ENCODE measurements around the gene PNMA8C. TPM values are rescaled to one million over a fixed set of nuclear protein-coding genes. Genes with fewer than 3 reads are reported as not detected.

PNMA8C gene
- total RNA-seq, 6 donors from 2014 or later: under 0.01 to 0.27 TPM; not detected in 4

GRCh38 chr19:46392837-46393236 is 35.9 kb downstream of the PNMA8C start:
- ATAC-seq (ENCODE audit: low FRiP score in 2 of 2) (no peak), DNase-seq (no peak)
- no peak for TF ChIP-seq POLR2AphosphoS5 (IDR thresholded peaks at IDR 0.05)
- TF ChIP-seq EP300 (IDR thresholded peaks at IDR 0.05): no peak
- no peak for TF ChIP-seq CTCF (IDR thresholded peaks at IDR 0.05)
- Histone ChIP-seq H3K4me3 (no peak overlapping the region), H3K27ac (peak overlapping the region in 2 of 4 donors; percentile 21 to 58), H3K9me3 (no peaks in the 10 kb centered on the region), H3K4me1 (peaks cover 6 to 19% (median 13%) of the 10 kb centered on the region in 4 donors), H3K27me3 (no peaks in the 10 kb centered on the region), H3K36me3 (peaks cover 11 to 46% (median 35%) of the 10 kb centered on the region in 4 donors)
- 43 to 44% methylated on average over 4 of the region's 4 CpGs for WGBS, 2 donors

- peak in 1 of 2 donors; percentile 69 for DNase-seq
- ATAC-seq (ENCODE audit: low FRiP score in 2 of 2): no peak
- H3K27ac ChIP-seq: peak overlapping the region; percentile 12 to 58 (median 53)
Observed at GRCh38 chr19:46392252-46392801, 36.4 kb downstream of the PNMA8C start.

GRCh38 chr19:46391296-46392251 is 37.2 kb downstream of the PNMA8C start:
- ATAC-seq (ENCODE audit: low FRiP score in 2 of 2) (no peak), DNase-seq (no peak)
- WGBS, 2 donors: 92 to 95% methylated on average over 26 to 30 of the region's 33 CpGs
- Histone ChIP-seq H3K27ac (peak overlapping the region; percentile 12 to 58 (median 53)), H3K27me3 (no peaks in the 10 kb centered on the region), H3K9me3 (no peaks in the 10 kb centered on the region), H3K4me1 (peaks cover 6 to 19% (median 13%) of the 10 kb centered on the region in 4 donors), H3K4me3 (no peak overlapping the region), H3K36me3 (peaks cover 11 to 58% (median 48%) of the 10 kb centered on the region in 4 donors)
- TF ChIP-seq POLR2A (IDR thresholded peaks at IDR 0.05) (no peak), CTCF (IDR thresholded peaks at IDR 0.05) (no peak), POLR2AphosphoS5 (IDR thresholded peaks at IDR 0.05) (no peak), EP300 (IDR thresholded peaks at IDR 0.05) (no peak)

More at GRCh38 chr19:46392252-46392801, 36.4 kb downstream of the PNMA8C start:
- 50 to 55% methylated on average over 14 to 21 of the region's 21 CpGs for WGBS, 2 donors
- Histone ChIP-seq H3K4me3 (no peak overlapping the region), H3K27me3 (no peaks in the 10 kb centered on the region), H3K4me1 (peaks cover 6 to 19% (median 13%) of the 10 kb centered on the region in 4 donors), H3K36me3 (peaks cover 11 to 51% (median 40%) of the 10 kb centered on the region in 4 donors), H3K9me3 (no peaks in the 10 kb centered on the region)
- TF ChIP-seq EP300 (IDR thresholded peaks at IDR 0.05) (peak in 1 of 4 donors; percentile 2), CTCF (IDR thresholded peaks at IDR 0.05) (no peak), POLR2AphosphoS5 (IDR thresholded peaks at IDR 0.05) (peak; percentile 27 to 30)

GRCh38 chr19:46390866-46391265 is 37.9 kb downstream of the PNMA8C start:
- Histone ChIP-seq H3K9me3 (no peaks in the 10 kb centered on the region), H3K27me3 (no peaks in the 10 kb centered on the region), H3K36me3 (peaks cover 11 to 60% (median 51%) of the 10 kb centered on the region in 4 donors), H3K27ac (peak overlapping the region in 3 of 4 donors; percentile 12 to 58 (median 18)), H3K4me3 (no peak overlapping the region), H3K4me1 (peaks cover 6 to 19% (median 13%) of the 10 kb centered on the region in 4 donors)
- ATAC-seq (ENCODE audit: low FRiP score in 2 of 2) (peak in 1 of 2 donors; percentile 81), DNase-seq (peak in 1 of 2 donors; percentile 75)
- TF ChIP-seq EP300 (IDR thresholded peaks at IDR 0.05): no peak
- TF ChIP-seq CTCF (IDR thresholded peaks at IDR 0.05): no peak
- no peak for TF ChIP-seq POLR2AphosphoS5 (IDR thresholded peaks at IDR 0.05)
- TF ChIP-seq POLR2A (IDR thresholded peaks at IDR 0.05): no peak
- 84 to 98% methylated on average over 12 to 18 of the region's 18 CpGs for WGBS, 2 donors
